SKM-1 (cell line): ENCODE results near the gene CD164.

Source experiments
- DNase-seq: peaks from one replicate; lab custom pipeline; 2025; ENCODE audit not compliant: unreplicated experiment; lab: John Stamatoyannopoulos, UW

CD164 gene

DNA sequence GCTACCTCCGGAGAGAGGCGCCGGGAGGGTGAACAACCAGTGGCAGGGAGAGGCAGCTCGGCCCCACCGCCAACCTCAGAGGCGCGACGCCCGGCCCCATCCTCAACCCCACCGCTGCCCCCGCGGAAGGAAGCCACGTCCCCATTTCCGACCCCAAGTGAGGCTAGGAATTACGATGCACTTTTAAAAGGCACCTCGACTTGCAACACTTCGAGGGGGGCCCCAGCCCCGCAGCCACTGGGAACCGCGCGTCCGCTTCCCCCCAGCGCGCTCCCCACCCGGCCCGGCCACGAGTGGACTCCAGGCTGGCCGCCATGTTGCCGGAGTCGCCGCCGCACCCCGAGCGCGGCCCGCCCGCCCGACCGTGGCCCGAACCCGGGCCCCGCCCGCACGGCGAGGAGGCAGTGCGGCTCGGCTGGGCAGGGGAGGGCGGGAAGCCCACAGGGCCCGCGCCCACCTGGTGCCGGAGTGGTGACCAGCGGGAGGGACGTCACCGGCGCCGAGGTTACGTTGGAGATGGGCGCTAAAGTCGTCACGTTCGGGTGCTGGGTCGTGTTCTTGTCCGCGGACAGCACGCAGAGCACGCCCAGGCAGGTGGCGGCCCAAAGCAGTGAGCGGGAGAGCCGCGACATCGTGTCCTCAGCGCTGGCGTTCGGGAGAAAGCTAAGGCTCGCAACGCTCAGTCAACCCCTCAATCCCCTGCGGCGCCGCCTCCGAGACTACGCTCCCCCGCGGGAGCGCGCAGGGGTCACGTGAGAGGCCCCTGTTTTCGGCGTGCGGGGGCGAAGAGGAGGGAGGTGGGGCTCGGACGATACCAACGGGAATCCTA, at the start of gene CD164:
Gene CD164 (minus strand): TSS at position 721 of the 829 bp plus-strand sequence. CDS start 89 bp downstream, at position 632.
- peak; percentile 91 for DNase-seq

DNA sequence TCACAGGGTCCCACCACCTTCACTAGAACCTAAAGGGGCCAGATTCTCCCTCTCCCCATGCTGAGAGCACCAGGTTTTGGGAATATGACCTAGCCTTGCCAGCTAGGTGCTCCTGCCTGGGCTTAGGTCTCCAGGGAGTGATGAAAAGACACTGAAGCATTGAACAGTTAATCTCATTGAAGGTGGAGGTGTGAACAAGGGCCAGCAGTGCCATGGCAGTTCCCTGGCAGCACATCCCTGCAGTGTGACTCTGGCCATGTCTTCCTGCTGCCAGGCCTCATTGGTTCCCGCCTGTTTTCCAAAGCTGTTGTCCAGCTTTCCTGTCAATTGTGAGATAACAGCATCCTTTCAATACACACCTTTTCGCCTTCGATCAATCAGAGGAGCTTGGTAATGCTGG, 47.2 kb upstream of the CD164 start:
- no peak for DNase-seq

GRCh38 chr6:109428889-109429477, 46.7 kb upstream of the CD164 start:
- DNase-seq = no peak

- no peak for DNase-seq
Observed at GRCh38 chr6:109424946-109425345, 42.7 kb upstream of the CD164 start.

DNA sequence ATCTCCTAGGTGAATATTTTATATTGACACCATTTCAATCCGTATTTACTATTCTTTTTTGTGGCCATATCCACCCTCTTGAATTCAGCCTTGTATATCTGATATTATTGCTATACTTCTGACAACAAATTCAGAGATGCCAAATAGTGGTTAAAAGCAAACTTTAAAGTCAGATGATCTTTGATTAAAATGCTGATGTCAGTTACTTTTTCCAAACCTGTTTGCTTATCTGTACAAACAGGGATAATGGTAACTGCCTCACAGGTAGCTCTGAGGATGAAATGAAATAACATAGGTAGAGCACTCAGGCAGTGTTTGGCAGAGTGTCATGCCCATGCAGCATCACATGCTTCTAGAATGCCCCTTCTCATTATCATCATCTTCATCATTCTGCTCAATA, 38.9 kb upstream of the CD164 start:
- DNase-seq = no peak

GRCh38 chr6:109420751-109421150, 38.5 kb upstream of the CD164 start:
- DNase-seq = no peak

GRCh38 chr6:109417646-109418045, 35.4 kb upstream of the CD164 start:
- no peak for DNase-seq

- no peak for DNase-seq
Observed at GRCh38 chr6:109411034-109411433, 28.8 kb upstream of the CD164 start.

DNA sequence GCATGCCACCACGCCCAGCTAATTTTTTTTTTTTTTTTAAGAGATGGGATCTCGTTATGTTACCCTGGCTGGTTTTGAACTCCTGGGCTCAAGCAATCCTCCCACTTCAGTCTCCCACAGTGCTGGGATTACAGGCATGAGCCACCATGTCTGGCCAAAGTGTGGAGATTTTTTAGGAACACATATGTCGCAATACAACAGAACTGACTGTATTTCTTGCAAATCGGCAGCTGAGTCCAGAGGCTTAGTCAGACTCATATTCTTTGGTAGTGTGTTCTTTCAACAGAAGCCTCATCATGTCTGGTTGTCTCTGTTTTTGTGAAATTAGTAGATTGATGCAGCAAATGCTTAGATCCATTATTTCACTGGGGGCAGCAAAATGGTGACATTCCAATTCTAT, 23.9 kb upstream of the CD164 start:
- DNase-seq = no peak

GRCh38 chr6:109397020-109397419, 14.8 kb upstream of the CD164 start:
- peak; percentile 25 for DNase-seq

DNA sequence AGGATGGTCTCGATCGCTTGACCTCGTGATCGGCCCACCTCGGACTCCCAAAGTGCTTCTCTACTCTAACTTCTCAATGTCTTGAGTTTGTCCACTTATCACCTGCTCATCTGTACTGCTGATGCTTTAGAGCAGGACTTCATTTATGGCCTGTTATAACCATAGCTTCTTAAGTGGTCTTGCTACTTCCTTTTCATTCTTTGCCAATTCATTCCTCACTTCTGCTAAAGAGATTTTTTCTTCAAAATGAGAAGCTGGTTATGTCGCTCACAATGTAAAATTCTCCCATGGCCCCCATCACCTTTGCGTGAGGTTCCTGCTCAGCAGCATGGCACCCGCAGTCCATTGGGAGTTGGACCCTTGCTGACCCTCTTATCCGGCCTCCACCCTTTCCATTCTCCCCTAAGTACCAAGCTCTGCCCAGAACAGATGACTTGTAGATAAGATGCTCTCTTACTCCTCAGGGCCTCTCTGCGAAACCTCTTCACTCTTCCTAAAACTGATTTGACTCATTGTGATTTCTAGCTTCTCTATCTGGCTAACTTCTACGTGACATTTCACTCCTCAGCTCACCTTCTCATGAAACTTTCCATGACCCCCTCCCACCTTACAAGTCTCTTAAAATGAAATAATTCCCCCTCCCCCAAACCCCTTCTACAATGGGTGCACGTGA, 13.9 kb upstream of the CD164 start:
- DNase-seq = no peak

DNA sequence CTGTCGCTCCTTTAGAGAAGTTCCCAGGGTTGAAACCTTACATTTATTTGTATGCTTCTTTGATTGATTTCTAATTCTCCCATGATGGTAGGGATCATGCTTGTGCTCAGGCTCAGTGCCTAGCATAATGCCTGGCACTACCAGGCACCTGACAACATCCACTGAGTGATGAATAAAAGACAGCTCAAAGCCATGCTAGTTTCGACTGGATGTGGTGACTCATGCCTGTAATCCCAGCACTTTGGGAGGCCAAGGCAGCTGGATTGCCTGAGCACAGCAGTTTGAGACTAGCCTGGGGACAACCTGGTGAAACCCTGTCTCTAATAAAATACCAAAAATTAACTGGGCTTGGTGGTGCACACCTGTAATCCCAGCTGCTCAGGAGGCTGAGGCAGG, 11.6 kb upstream of the CD164 start:
- DNase-seq = no peak

DNA sequence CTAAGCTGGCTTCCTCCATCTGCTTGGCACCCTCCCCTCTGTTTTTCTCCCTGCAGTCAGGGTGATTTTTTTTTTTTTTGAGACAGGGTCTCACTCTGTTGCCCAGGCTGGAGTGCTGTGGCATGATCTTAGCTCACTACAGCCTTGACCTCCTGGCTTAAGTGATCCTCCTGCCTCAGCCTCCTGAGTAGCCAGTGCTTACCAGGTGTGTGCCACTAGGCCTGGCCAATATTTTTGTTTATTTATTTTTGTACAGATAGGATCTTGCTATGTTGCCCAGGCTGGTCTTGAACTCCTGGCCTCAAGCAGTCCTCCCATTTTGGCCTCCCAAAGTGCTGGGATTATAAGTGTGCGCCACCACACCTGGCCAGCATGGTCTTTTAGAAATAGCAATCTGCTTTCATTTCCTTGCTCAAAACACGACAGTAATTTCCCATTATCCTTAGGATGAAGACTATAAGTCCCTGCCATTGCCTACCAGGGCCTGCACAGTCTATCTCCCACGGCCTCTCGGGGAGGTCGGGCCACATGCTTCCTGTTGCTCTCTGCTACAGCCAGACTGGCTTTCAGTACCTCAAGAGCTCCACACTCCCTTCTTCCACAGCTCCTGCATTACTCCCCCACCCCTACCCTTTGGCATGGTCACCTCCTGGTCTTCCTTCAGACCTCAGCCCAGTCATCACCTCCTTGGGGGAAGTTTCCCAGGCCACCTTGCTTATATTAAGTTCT, 11.1 kb upstream of the CD164 start:
- no peak for DNase-seq

GRCh38 chr6:109389650-109390274, 7.5 kb upstream of the CD164 start:
- DNase-seq = no peak

DNA sequence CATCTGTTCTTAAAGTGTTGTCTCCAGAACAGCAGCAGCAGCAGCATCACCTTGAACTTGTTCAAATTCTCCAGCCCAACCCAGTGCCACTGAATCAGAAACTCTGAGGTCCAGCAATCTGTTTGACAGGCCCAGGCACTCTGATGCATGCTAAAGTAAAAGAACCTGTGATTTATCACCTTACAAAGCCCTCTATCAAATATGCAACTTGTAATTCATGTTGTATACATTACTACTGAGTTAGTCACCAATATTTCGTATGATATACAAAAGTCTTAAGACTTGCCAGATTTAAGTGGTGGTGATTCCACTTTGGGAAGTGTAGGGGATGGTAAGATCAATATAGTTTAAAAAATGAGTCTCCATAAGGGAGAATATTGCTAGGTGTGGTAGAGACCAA, 6.0 kb upstream of the CD164 start:
- no peak for DNase-seq

GRCh38 chr6:109383438-109383940, 1.2 kb upstream of the CD164 start:
- DNase-seq = peak; percentile 66

DNA sequence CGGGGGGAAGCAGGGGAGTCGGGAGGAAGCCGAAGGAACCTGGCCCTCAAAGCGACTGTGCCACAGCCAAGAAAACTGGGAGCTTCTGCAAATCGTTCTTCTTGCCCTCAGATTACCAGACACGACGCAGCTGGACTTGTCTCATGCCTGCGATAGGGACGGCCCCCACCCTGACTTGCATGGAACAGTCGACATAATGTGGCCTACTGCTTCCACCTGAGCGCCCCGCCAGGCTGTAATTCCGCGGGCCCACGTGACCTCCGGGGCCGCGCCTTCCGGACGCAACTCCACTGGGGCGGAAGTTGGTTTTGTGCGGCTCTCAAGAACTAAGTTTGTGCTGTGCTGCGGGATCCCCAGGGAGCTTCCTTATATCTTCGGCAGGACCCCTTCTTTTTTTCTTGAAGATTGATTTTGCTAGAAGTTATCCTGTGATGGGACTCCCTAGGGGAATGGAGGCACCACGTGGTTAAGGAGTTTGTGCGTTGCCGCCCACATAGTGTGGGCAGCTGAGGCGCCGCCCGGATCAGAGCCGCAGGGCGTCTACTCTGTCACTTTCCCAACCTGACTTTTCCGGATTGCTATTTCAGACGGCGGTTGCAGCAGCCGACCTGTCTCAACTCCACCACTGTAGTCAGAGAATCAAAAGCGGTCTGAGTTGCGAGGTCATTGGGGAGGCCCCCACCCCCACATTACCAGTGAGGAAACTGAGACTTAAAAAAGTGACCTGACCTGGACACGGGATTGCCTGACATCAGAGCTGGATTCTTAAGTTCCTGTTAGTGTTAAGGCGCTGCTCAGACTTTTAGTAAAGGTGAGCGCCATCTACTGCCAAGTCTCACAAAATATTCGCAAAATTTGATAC, 540 bp upstream of the CD164 start:
- peak; percentile 96 for DNase-seq

- DNase-seq = no peak
Observed at GRCh38 chr6:109381061-109381746, 1.1 kb downstream of the CD164 start.

DNA sequence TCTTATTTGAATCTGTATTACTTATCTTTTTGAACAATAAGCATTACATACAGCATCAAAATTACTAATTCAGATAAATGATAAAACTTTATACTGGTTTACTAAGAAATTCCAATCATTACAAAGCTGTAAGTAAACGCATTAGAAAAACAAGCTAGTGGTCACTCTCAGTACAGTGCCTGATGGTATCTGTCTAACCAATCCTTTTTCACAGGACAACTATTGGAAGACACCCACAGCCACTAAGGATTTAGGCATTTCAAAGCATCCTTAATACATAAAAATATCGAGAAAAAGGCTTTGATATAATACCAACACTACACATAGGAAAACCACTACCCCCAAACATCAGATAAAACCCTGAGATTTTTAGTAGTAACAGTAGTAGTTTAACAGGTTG, 2.6 kb downstream of the CD164 start:
- no peak for DNase-seq
